OCI-LY3 (cell line): ENCODE data around the gene USF1.

Experiments used
- CTCF ChIP-seq: fragments of 200-600, 300-600 bp; sonication (generic); IDR thresholded peaks from 2 replicates; pipeline ENCODE4 v1.5.1; 2014; ENCODE audit warnings: antibody characterized with exemption, low read length, low read depth
- EZH2phosphoT487 ChIP-seq: fragments of 200-600 bp; shearing (Covaris generic); IDR thresholded peaks from 2 replicates; pipeline ENCODE4 v1.6.1; 2018; ENCODE audit warnings: antibody characterized with exemption, mixed run types, low read depth

- TF ChIP-seq CTCF (no peak), EZH2phosphoT487 (no peak)
Observed at GRCh38 chr1:161083748-161084596, 38.2 kb upstream of the USF1 start.
